ENCODE data around the gene HIPK1.
"Not testable (repeated sequence)": the region's sequence is repeated elsewhere in the genome, so short reads cannot be mapped to it uniquely, and the experiment has no call there.

Gene HIPK1

GRCh38 chr1:113945329-113945728 lies 16.2 kb downstream of the HIPK1 start:
- no peak for DNase-seq (ENCODE audit: low spot score)

DNA sequence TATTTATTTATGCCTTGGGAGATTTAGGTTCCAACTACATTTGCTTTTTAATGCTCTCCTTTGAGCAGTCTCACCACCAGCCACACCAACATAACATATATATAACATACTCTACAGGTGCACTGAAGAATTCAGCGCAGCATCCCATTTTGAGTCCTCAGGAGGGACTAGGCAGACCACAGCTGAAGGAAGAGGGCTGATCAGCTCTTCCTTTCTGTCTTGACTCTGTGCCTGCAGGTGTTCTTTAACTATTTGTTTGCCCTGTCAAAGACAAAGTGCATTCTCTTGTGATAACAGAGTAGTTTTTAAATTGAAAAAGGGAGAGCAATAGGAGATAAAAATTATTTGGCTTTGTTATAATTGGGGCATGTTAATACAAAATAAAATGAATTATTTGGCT lies 17.0 kb downstream of the HIPK1 start:
- no peak for DNase-seq (ENCODE audit: low spot score)

DNA sequence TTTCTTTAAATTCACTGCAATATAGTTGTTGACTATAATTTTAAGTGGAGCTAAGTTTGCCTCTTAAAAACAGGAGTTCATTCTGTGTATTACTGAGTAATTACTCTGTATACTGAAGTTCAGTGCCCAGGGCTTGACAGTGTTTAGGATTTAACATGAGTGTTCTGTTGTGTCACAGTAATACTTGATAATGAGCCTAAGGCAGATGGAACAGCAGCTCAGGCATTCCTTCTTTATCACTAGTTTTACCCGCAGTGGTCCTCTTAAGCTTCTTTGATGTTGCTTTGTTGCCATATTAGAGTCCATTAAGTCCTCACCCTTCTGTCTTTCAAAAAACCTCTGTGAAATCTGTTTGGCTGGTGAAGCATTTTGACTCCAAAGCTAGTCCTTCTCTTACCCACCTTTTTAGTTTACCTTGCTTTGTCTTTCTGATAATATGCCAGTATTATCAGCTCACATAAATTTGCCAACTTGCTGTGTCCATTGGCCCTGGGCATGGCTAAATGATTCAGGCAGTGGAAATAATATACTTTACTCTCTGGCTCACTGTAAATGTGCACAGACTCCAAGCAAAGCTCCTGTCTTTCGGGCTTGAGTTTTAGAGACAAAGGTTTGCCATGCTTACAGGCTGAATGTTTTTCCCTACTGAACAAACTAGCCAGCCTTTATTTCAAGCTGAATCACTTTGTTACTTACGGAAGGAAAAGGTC lies 17.7 kb downstream of the HIPK1 start:
- no peak for DNase-seq (ENCODE audit: low spot score)

DNA sequence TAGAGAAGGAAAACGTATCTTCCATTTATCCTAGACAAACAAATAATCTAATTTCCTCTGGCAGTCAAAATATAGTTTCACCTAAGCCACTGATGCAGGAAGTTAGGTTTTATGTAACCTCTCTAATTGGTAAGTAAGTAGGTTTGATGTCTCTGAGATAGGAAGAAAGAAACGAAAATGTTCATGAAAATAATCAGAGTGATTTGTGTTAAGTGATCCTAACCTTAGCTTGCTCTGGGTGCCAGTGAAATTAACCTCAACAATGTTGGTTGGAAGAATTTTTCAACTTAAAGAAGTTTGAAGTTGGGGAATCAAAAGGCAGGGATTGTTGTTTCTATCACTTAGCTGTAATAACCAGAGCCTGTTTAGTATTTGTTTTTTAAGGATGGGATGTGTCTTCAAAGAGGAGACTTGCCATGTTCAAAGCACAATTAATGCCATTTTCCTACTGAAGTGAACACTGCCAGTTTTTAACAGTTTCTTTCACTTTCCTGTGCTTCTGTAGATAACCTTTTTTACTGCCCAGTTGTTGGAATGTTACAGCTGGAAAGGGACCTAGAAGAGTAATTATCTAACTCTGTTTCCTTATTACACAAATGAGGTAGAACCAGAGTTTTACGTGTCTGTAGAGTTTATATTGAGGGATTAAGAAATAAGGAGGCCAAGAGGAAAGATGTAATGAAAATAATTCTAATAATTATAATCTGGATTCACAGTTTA lies 18.4 kb downstream of the HIPK1 start:
- DNase-seq (ENCODE audit: low spot score): no peak

- not testable (repeated sequence) for DNase-seq (ENCODE audit: low spot score)
Measured at GRCh38 chr1:113948151-113948550, 19.0 kb downstream of the HIPK1 start.

- DNase-seq (ENCODE audit: low spot score): no peak
Measured at GRCh38 chr1:113949007-113949406, 19.9 kb downstream of the HIPK1 start.

- no peak for DNase-seq (ENCODE audit: low spot score)
Measured at GRCh38 chr1:113950908-113951307, 21.8 kb downstream of the HIPK1 start.

DNA sequence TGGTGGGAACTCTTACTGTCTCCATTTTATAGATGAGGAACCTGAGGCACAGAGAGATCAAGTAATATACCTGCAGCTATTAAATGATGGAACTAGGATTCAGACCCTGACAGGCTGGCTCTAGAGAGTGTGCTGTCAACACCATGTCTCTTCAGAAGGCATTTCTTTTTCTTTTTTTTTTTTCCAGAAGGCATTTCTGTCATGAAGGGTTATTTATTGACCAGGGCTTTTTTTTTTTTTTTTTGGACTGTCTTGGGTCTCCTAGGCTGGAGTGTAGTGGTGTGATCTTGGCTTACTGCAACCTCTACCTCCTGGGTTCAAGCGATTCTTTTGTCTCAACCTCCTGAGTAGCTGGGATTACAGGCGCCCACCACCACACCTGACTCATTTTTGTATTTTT lies 22.6 kb downstream of the HIPK1 start:
- no peak for DNase-seq (ENCODE audit: low spot score)

- DNase-seq (ENCODE audit: low spot score): no peak
Measured at GRCh38 chr1:113957984-113958383, 28.9 kb downstream of the HIPK1 start.

- no peak for DNase-seq (ENCODE audit: low spot score)
Measured at GRCh38 chr1:113958691-113959090, 29.6 kb downstream of the HIPK1 start.

DNA sequence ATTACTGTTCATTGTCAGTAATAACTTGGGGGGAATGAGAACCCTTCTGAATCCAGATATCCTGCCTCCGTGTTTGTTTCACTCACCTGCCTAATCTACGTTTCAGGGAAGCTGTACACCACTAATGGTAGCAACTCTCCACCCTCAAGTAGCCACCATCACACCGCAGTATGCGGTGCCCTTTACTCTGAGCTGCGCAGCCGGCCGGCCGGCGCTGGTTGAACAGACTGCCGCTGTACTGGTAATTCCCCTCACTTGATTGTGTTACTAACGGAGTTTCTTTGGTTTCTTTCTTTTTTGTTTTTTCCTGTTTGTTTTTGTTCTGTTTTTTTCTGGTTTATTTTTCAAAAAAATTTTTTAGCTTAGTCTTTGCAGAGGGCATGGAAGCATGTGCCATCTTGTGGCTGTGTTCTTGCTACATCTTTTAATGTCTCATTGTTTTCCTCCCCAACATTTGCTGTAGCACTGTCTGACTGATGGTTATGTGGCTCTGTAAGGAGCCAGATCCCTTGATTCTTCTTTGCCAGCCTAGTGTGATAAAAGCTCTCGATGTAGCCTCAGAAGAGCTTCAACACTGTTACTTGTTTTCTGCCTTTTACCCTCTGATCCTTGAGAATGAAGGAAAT lies 34.3 kb downstream of the HIPK1 start:
- DNase-seq (ENCODE audit: low spot score): no peak

GRCh38 chr1:113965703-113966412 lies 36.7 kb downstream of the HIPK1 start:
- no peak for DNase-seq (ENCODE audit: low spot score)

GRCh38 chr1:113972954-113973353 lies 43.8 kb downstream of the HIPK1 start:
- no peak for DNase-seq (ENCODE audit: low spot score)

- DNase-seq (ENCODE audit: low spot score): no peak
Measured at GRCh38 chr1:113975211-113975895, 46.2 kb downstream of the HIPK1 start.

DNA sequence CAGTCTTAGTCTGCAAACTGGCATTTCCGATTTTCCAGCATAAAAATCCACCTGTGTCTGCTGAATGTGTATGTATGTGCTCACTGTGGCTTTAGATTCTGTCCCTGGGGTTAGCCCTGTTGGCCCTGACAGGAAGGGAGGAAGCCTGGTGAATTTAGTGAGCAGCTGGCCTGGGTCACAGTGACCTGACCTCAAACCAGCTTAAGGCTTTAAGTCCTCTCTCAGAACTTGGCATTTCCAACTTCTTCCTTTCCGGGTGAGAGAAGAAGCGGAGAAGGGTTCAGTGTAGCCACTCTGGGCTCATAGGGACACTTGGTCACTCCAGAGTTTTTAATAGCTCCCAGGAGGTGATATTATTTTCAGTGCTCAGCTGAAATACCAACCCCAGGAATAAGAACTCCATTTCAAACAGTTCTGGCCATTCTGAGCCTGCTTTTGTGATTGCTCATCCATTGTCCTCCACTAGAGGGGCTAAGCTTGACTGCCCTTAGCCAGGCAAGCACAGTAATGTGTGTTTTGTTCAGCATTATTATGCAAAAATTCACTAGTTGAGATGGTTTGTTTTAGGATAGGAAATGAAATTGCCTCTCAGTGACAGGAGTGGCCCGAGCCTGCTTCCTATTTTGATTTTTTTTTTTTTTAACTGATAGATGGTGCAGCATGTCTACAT lies 47.6 kb downstream of the HIPK1 start:
- no peak for DNase-seq (ENCODE audit: low spot score)

- DNase-seq (ENCODE audit: low spot score): no peak
Measured at GRCh38 chr1:113977906-113978305, 48.8 kb downstream of the HIPK1 start.

- DNase-seq (ENCODE audit: low spot score): peak; percentile 75
Measured at GRCh38 chr1:113978863-113979702, 50.0 kb downstream of the HIPK1 start, which contains the start of gene OLFML3. OLFML3 (plus strand) TSS chr1:113979474; CDS start chr1:113979517, 43 bp downstream.

DNA sequence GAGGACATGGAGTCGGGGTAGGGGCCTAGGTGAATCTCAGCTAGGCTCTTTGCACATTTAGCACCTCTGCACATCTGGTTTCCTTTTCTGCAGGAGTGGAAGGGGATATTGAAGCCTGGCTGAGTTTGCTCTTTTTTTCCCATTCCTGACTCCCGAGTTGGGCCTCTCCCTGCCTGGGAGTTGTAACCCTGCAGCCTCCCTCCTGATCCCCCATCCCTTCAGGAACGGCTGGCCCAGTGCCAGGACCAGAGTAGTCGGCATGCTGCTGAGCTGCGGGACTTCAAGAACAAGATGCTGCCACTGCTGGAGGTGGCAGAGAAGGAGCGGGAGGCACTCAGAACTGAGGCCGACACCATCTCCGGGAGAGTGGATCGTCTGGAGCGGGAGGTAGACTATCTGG lies 51.0 kb downstream of the HIPK1 start:
- no peak for DNase-seq (ENCODE audit: low spot score)

DNA sequence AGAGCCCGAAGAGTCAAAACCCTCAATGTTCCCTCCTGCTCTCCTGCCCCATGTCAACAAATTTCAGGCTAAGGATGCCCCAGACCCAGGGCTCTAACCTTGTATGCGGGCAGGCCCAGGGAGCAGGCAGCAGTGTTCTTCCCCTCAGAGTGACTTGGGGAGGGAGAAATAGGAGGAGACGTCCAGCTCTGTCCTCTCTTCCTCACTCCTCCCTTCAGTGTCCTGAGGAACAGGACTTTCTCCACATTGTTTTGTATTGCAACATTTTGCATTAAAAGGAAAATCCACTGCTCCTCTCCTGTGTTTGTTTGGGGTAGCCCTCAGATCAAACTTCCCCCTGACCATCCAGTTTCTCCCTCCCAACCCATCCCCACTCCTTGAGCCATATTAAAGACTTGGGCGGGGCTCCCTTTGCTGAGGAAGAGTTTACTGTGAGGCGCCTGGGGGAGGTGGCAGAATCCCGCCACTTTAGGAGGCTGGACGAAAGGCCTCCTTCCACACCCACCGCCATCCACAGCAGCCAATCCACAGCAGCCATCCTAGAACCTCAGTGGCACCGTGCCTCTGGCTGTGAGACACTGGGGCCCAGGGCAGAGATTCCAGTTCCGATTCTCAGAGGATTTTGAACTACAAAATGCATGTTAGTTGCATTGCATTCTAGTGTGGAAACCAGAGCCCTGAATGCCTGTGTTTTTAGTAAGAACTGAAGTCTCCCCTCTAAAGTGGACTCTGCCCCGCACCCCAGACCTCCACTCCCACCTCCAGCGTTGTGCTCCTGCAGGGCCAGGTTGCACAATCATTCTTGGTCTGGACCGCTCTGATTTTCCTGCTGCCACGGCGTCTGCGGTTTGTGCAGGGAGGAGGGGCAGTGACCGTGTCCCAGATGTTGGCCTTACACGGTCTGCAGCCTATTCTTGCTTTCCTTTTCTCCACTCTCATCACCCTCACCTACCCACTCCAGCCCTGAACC lies 53.1 kb downstream of the HIPK1 start:
- DNase-seq (ENCODE audit: low spot score): no peak

Data from LoVo (cell line).